Caco-2 (cell line): Measurements from ENCODE around the gene IGLL5. TPM values are rescaled to one million over a fixed set of nuclear protein-coding genes. Genes with fewer than 3 reads are reported as not detected.

ENCODE experiments used
- BruUV-seq: library from RNA; stranded (reverse); fragments of 400-500 nt; replicated peaks from 2 replicates; lab custom pipeline; 2021; lab: Mats Ljungman, UMichigan
- CTCF ChIA-PET: fragments of 300-600 bp; sonication (Branson Sonifier 250); formaldehyde crosslinking; loops from one replicate; lab custom pipeline; 2022; ENCODE audit warnings: antibody characterized with exemption; lab: Charles Lee
- POLR2A ChIA-PET: fragments of 300-600 bp; sonication (Branson Sonifier 250); formaldehyde crosslinking; loops from one replicate; lab custom pipeline; 2022; ENCODE audit warnings: antibody characterized with exemption; lab: Charles Lee
- DNase-seq, 2 experiments: peaks; one replicate each; pipeline versions ENCODE4 v3.0.0 to v3.0.0-alpha.2; 2020 to 2022
- H3K27me3 ChIP-seq: replicated peaks from 2 replicates; pipeline ENCODE4 v1.6.0; 2011; ENCODE audit warnings: low read length; ENCODE audit not compliant: control insufficient read depth, insufficient read depth
- H3K36me3 ChIP-seq: 2 replicates; pipeline ENCODE4 v1.5.1; 2011; ENCODE audit warnings: low read length; ENCODE audit not compliant: control insufficient read depth, insufficient read depth
- H3K4me1 ChIP-seq: fragments of 250-450 bp; sonication (Bioruptor Pico); 2 replicates; pipeline ENCODE4 v1.5.1; 2020; ENCODE audit warnings: mild to moderate bottlenecking
- H3K4me3 ChIP-seq: 2 replicates; pipeline ENCODE4 v1.5.1; 2011; ENCODE audit warnings: low read depth, mild to moderate bottlenecking, control low read depth, low read length
- H3K9me3 ChIP-seq: fragments of 250-450 bp; sonication (Bioruptor Pico); 2 replicates; pipeline ENCODE4 v1.5.1; 2020; ENCODE audit warnings: mild to moderate bottlenecking, moderate library complexity
- H3K27ac Mint-ChIP-seq: one replicate; pipeline ENCODE4 v1.8.0; 2022; ENCODE audit warnings: mixed read lengths; ENCODE audit not compliant: unreplicated experiment
- H3K27me3 Mint-ChIP-seq: one replicate; pipeline ENCODE4 v1.8.0; 2022; ENCODE audit warnings: mixed read lengths; ENCODE audit not compliant: insufficient read depth, unreplicated experiment
- H3K36me3 Mint-ChIP-seq: one replicate; pipeline ENCODE4 v1.8.0; 2022; ENCODE audit warnings: mild to moderate bottlenecking, mixed read lengths; ENCODE audit not compliant: insufficient read depth, unreplicated experiment
- H3K4me1 Mint-ChIP-seq: one replicate; pipeline ENCODE4 v1.8.0; 2022; ENCODE audit warnings: low read depth, mixed read lengths; ENCODE audit not compliant: unreplicated experiment
- H3K4me3 Mint-ChIP-seq: one replicate; pipeline ENCODE4 v1.8.0; 2022; ENCODE audit warnings: mild to moderate bottlenecking, moderate library complexity, mixed read lengths; ENCODE audit not compliant: unreplicated experiment
- H3K9me3 Mint-ChIP-seq: one replicate; pipeline ENCODE4 v1.8.0; 2022; ENCODE audit warnings: mixed read lengths; ENCODE audit not compliant: unreplicated experiment
- intact Hi-C: fragments of 100-400 bp; cut with micrococcal nuclease; formaldehyde crosslinking; loops from one replicate; pipeline ENCODE4 v1.10.0; 2022; ENCODE audit not compliant: unreplicated experiment
- total RNA-seq: library from RNA; stranded (reverse); gene quantifications from 2 replicates; pipeline ENCODE4 v1.2.3, GENCODE V29; 2022
- TF ChIP-seq, protein P1 (sequence below), 2 experiments: fragments of 200-600 bp in 1 of 2; IDR thresholded peaks; 1 replicate in 1 of 2; 2 replicates in 1 of 2; pipeline versions ENCODE4 v1.5.1 to v1.8.0; 2011 to 2022; ENCODE audit warnings: antibody characterized with exemption in 1 of 2, control low read depth in 1 of 2, inconsistent platforms in 1 of 2, low read depth in 1 of 2, low read length in 1 of 2, mild to moderate bottlenecking in 1 of 2, moderate library complexity in 1 of 2; ENCODE audit not compliant: insufficient read depth in 1 of 2, severe bottlenecking in 1 of 2, unreplicated experiment in 1 of 2

IGLL5 gene
- total RNA-seq, 1 experiment from 2014 or later, result not detected

DNA sequence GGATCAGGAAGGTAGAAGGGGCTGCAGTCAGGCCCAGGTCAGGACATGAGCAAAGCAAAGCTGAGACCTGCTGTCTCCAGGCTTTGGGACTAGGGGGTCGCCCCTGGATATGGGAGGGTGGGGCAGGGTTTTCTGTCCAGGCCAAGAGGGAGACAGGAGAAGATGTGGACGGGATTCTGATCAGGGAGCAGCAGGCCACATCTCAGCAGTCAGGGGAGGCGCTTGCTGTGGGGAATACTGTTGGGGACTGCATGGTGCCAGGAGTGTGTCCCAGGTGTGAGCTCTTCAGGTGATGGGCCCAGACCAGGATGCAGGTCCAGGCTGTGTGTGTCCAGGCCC is 29.3 kb downstream of the IGLL5 start:
- Mint-ChIP-seq H3K4me1 (no peaks in the 10 kb centered on the region), H3K36me3 (no peaks in the 10 kb centered on the region), H3K27me3 (no peaks in the 10 kb centered on the region), H3K9me3 (no peaks in the 10 kb centered on the region), H3K27ac (no peak overlapping the region), H3K4me3 (no peak overlapping the region)
- intact Hi-C loops, result no loop called here
- DNase-seq, result no peak
- no peaks in the 10 kb centered on the region for H3K4me1 ChIP-seq
- no peaks in the 10 kb centered on the region for H3K9me3 ChIP-seq
- TF ChIP-seq, protein P1, sequence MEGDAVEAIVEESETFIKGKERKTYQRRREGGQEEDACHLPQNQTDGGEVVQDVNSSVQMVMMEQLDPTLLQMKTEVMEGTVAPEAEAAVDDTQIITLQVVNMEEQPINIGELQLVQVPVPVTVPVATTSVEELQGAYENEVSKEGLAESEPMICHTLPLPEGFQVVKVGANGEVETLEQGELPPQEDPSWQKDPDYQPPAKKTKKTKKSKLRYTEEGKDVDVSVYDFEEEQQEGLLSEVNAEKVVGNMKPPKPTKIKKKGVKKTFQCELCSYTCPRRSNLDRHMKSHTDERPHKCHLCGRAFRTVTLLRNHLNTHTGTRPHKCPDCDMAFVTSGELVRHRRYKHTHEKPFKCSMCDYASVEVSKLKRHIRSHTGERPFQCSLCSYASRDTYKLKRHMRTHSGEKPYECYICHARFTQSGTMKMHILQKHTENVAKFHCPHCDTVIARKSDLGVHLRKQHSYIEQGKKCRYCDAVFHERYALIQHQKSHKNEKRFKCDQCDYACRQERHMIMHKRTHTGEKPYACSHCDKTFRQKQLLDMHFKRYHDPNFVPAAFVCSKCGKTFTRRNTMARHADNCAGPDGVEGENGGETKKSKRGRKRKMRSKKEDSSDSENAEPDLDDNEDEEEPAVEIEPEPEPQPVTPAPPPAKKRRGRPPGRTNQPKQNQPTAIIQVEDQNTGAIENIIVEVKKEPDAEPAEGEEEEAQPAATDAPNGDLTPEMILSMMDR (IDR thresholded peaks at IDR 0.05; ENCODE audit: insufficient read depth in 1 of 2, low read depth in 1 of 2, low read length in 1 of 2, severe bottlenecking in 1 of 2, unreplicated experiment in 1 of 2), result no peak
- H3K27me3 ChIP-seq, result no peaks in the 10 kb centered on the region
- H3K36me3 ChIP-seq, result no peaks in the 10 kb centered on the region
- POLR2A ChIA-PET, result no interaction called here
- CTCF ChIA-PET, result no interaction called here
- BruUV-seq, result no TSS peak
- no peak overlapping the region for H3K4me3 ChIP-seq

DNA sequence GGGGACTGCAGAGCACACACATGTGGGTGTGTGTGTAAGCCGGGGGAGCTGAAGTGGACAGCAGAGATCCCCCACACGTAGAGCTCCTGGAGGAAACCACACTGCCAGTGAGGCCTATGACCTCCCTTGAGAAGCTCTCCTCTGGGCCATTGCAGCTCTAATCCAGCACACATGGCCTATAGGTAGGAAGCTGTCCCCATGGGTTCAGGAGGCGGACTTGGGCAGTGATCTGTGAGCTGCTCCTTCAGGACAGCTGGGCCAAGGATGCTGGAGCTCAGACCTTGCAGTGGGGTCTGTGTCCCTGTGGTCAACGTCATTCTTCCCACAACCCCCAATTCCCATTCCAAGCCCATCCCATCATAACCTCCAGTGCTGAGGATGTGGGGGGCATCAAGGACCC is 29.8 kb downstream of the IGLL5 start:
- H3K36me3 Mint-ChIP-seq, result no peaks in the 10 kb centered on the region
- ChIA-PET POLR2A (no interaction called here), CTCF (no interaction called here)
- no peaks in the 10 kb centered on the region for H3K27me3 ChIP-seq
- no peaks in the 10 kb centered on the region for H3K9me3 ChIP-seq
- no peaks in the 10 kb centered on the region for H3K9me3 Mint-ChIP-seq
- H3K4me3 Mint-ChIP-seq, result no peak overlapping the region
- no peaks in the 10 kb centered on the region for H3K36me3 ChIP-seq
- BruUV-seq, result no TSS peak
- no peaks in the 10 kb centered on the region for H3K4me1 ChIP-seq
- no peak for DNase-seq
- H3K27me3 Mint-ChIP-seq, result no peaks in the 10 kb centered on the region
- H3K4me3 ChIP-seq, result no peak overlapping the region
- TF ChIP-seq, protein P1 (IDR thresholded peaks at IDR 0.05; ENCODE audit: insufficient read depth in 1 of 2, low read depth in 1 of 2, low read length in 1 of 2, severe bottlenecking in 1 of 2, unreplicated experiment in 1 of 2), result no peak
- no peak overlapping the region for H3K27ac Mint-ChIP-seq
- intact Hi-C loops, result no loop called here
- no peaks in the 10 kb centered on the region for H3K4me1 Mint-ChIP-seq

DNA sequence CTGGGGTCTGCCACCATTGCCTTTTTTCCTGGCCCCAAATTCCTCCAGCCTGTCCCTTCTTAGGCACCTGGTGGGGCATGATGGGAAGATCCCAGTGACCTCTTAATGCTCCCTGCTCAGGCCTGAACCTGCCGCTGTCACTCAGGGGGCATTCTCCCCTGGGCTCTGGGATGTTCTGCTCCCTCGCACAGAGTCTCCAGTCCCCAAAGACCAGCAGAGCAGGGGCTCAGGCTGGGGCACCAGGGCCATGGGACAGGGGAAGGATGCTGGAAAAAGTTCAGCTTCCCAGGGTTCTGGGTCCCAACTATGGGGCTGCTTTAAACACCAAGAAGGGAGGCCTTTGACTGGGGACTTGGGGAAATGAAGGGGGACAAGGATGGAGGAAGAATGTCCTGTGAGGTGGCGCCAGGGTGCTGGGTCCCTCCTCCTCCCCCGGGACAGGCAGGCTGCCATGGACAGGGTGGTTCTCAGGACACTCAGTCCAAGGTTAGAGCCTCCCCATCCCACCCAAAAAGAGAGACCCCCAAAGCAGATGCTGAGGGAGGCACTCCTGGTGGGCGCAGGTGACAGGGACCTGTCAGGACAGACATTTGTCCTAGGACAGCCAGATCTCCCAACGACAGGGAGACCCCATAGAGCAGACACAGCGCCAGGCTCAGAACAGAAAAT is 30.8 kb downstream of the IGLL5 start:
- Mint-ChIP-seq H3K9me3 (no peaks in the 10 kb centered on the region), H3K36me3 (no peaks in the 10 kb centered on the region), H3K27me3 (no peaks in the 10 kb centered on the region), H3K4me3 (no peak overlapping the region), H3K4me1 (no peaks in the 10 kb centered on the region), H3K27ac (no peak overlapping the region)
- TF ChIP-seq, protein P1 (IDR thresholded peaks at IDR 0.05; ENCODE audit: insufficient read depth in 1 of 2, low read depth in 1 of 2, low read length in 1 of 2, severe bottlenecking in 1 of 2, unreplicated experiment in 1 of 2), result no peak
- H3K4me1 ChIP-seq, result no peaks in the 10 kb centered on the region
- CTCF ChIA-PET, result no interaction called here
- no peaks in the 10 kb centered on the region for H3K9me3 ChIP-seq
- BruUV-seq, result no TSS peak
- H3K27me3 ChIP-seq, result no peaks in the 10 kb centered on the region
- intact Hi-C loops, result no loop called here
- H3K4me3 ChIP-seq, result no peak overlapping the region
- DNase-seq, result no peak
- POLR2A ChIA-PET, result no interaction called here
- H3K36me3 ChIP-seq, result no peaks in the 10 kb centered on the region
